ENCODE data around the gene SOAT2.

- TF ChIP-seq CTCF (IDR thresholded peaks at IDR 0.05; ENCODE audit: low read depth, low read length) = no peak
- no peak for TF ChIP-seq POLR2A (IDR thresholded peaks at IDR 0.05; ENCODE audit: extremely low read depth, insufficient read length)
- no peak for TF ChIP-seq MAX (IDR thresholded peaks at IDR 0.05; ENCODE audit: low read depth, low read length)
- TF ChIP-seq MYC (IDR thresholded peaks at IDR 0.05; ENCODE audit: low read depth, low read length) = no peak
These were observed 12.0 kb downstream of the SOAT2 start for GRCh38 chr12:53115112-53115890.
